Panc1 (cell line): ENCODE measurements around the gene SIPA1L2. TPM values are rescaled to one million over a fixed set of nuclear protein-coding genes. Genes with fewer than 3 reads are reported as not detected.

Source experiments
- ATAC-seq: fragments of 200-7000 bp; cut with Tn5 transposase; 2 replicates; pipeline ENCODE4 v1.9.1; 2020; ENCODE audit warnings: mild to moderate bottlenecking, moderate library complexity
- BruUV-seq: library from RNA; stranded (reverse); fragments of 400-500 nt; replicated peaks from 2 replicates; lab custom pipeline; 2021; lab: Mats Ljungman, UMichigan
- CTCF ChIA-PET: fragments of 300-600 bp; sonication (Branson Sonifier 250); formaldehyde crosslinking; loops from one replicate; lab custom pipeline; 2022; ENCODE audit warnings: antibody characterized with exemption; lab: Charles Lee
- POLR2A ChIA-PET: fragments of 300-600 bp; sonication (Branson Sonifier 250); formaldehyde crosslinking; loops from one replicate; lab custom pipeline; 2022; ENCODE audit warnings: antibody characterized with exemption; lab: Charles Lee
- DNase-seq: peaks from one replicate; pipeline ENCODE4 v3.0.0-alpha.2; 2010; ENCODE audit warnings: low read depth, low spot score
- H3K27ac ChIP-seq: 2 replicates; pipeline ENCODE4 v1.5.1; 2011; ENCODE audit warnings: mild to moderate bottlenecking, low read length, inconsistent platforms
- H3K27me3 ChIP-seq: fragments of 200-500 bp; sonication (Bioruptor generic); 2 replicates; pipeline ENCODE4 v1.6.0; 2014; ENCODE audit warnings: low read length, inconsistent platforms; ENCODE audit not compliant: control insufficient read depth, insufficient read depth
- H3K36me3 ChIP-seq: fragments of 200-500 bp; sonication (Bioruptor generic); 2 replicates; pipeline ENCODE4 v1.5.1; 2014; ENCODE audit warnings: inconsistent platforms, mild to moderate bottlenecking, low read length, moderate library complexity; ENCODE audit not compliant: control insufficient read depth, insufficient read depth
- H3K4me1 ChIP-seq: 2 replicates; pipeline ENCODE4 v1.5.1; 2011; ENCODE audit warnings: inconsistent platforms, mild to moderate bottlenecking, low read length, moderate library complexity; ENCODE audit not compliant: control insufficient read depth, insufficient read depth
- H3K4me3 ChIP-seq, 2 experiments: 2 replicates each; pipeline ENCODE4 v1.5.1; 2011 to 2012; ENCODE audit warnings: low read depth in 2 of 2, low read length in 2 of 2, mild to moderate bottlenecking in 2 of 2, inconsistent platforms in 1 of 2, moderate library complexity in 1 of 2
- H3K9me3 ChIP-seq: fragments of 200-500 bp; sonication (Bioruptor generic); 2 replicates; pipeline ENCODE4 v1.5.1; 2014; ENCODE audit warnings: low read depth, mild to moderate bottlenecking, inconsistent platforms, low read length, moderate library complexity; ENCODE audit not compliant: control insufficient read depth, insufficient read depth
- POLR2AphosphoS5 ChIP-seq: IDR thresholded peaks from 2 replicates; pipeline ENCODE4 v1.6.1; 2012; ENCODE audit warnings: mild to moderate bottlenecking, low read depth, low read length, moderate library complexity
- SIN3A ChIP-seq: IDR thresholded peaks from 2 replicates; pipeline ENCODE4 v1.6.1; 2012; ENCODE audit warnings: low read depth, mild to moderate bottlenecking, low read length, moderate library complexity, borderline replicate concordance; ENCODE audit not compliant: insufficient read depth
- TCF7L2 ChIP-seq: IDR thresholded peaks from 2 replicates; pipeline ENCODE4 v1.6.1; 2011; ENCODE audit warnings: mild to moderate bottlenecking, low read depth, low read length, inconsistent platforms
- in situ Hi-C: cut with HindIII; loops from 2 replicates; pipeline ENCODE4 v1.10.0; 2016; ENCODE audit warnings: low sequenced_read_pairs, low pct_unique_long_range_greater_than_20kb
- intact Hi-C: fragments of 100-400 bp; cut with micrococcal nuclease; formaldehyde crosslinking; loops from one replicate; pipeline ENCODE4 v1.10.0; 2022; ENCODE audit not compliant: unreplicated experiment
- total RNA-seq: library from RNA; stranded (reverse); gene quantifications from one replicate; pipeline ENCODE4 v1.2.1, GENCODE V29; 2021; ENCODE audit not compliant: unreplicated experiment
- TF ChIP-seq, protein P1 (sequence below), 2 experiments: IDR thresholded peaks; 2 replicates each; pipeline ENCODE4 v1.6.1; 2011 to 2012; ENCODE audit warnings: low read depth in 2 of 2, control low read depth in 1 of 2, low read length in 1 of 2, mild to moderate bottlenecking in 1 of 2, moderate library complexity in 1 of 2; ENCODE audit not compliant: insufficient read depth in 1 of 2
- TF ChIP-seq, protein P2 (sequence below): fragments of 450-650 bp; IDR thresholded peaks from 2 replicates; pipeline ENCODE4 v1.5.1; 2017; ENCODE audit warnings: mild to moderate bottlenecking

The SIPA1L2 gene
- total RNA-seq, 1 experiment from 2014 or later: 5.2 TPM

DNA sequence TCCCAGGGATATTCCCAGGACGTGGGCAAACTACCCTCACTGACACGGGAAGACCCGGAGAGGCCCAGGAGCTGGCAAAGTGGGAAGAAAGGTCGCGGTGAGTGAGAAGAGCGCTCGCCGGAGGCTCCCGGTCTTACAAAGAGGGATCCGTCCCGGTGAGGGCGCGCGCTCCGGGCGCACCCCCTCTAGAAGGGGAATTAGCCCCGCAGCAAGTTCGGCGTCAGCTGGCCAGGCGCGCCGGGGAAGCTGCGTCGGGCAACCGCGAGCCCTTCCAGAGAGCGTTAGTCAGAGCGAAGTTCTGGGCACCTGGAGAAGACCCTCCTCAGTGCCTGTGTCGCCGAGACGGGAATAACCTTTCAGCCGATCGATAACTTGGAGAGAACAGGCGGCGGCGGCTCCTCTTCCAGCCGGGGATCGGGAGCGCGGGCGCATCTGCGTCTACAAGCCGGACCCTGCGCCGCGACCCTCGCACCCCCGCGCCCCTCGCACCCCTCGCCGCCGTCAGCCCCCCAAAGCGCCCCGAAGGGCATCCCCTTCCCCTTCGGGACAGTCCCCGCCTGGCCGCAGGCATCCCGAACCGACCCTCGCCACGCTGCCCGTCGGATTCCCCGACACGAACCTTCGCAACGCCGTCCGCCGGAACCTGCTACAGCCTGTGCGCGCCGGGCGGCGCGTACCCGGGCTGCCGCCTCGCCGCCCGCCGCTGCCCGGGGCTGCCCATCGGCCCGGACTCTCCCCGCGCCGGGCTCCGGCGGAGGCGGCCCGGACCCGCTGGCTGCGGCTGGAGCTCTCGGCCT is 485 bp downstream of the SIPA1L2 start:
- POLR2A ChIA-PET: no interaction called here
- H3K27me3 ChIP-seq: peaks cover 21% of the 10 kb centered on the region
- H3K36me3 ChIP-seq: no peaks in the 10 kb centered on the region; the same call in 1 of the 2 replicates
- CTCF ChIA-PET: interaction anchor here (0.5 kb wide), 1 partner anchor 987 kb away, joined by 3 read pairs; no protein-coding TSS in a partner anchor
- intact Hi-C loops (loop anchor here (1.0 to 10.0 kb wide), 5 partner anchors 125 to 763 kb away; no protein-coding TSS in a partner anchor), in situ Hi-C loops (no loop called here)
- no TSS peak for BruUV-seq
- ATAC-seq: peak; percentile 74
- H3K27ac ChIP-seq: no peak overlapping the region
- DNase-seq: no peak
- H3K4me3 ChIP-seq: peak overlapping the region; percentile 57 to 83
- H3K4me1 ChIP-seq: no peaks in the 10 kb centered on the region; the same call in none of the 2 replicates
- TF ChIP-seq, protein P1, sequence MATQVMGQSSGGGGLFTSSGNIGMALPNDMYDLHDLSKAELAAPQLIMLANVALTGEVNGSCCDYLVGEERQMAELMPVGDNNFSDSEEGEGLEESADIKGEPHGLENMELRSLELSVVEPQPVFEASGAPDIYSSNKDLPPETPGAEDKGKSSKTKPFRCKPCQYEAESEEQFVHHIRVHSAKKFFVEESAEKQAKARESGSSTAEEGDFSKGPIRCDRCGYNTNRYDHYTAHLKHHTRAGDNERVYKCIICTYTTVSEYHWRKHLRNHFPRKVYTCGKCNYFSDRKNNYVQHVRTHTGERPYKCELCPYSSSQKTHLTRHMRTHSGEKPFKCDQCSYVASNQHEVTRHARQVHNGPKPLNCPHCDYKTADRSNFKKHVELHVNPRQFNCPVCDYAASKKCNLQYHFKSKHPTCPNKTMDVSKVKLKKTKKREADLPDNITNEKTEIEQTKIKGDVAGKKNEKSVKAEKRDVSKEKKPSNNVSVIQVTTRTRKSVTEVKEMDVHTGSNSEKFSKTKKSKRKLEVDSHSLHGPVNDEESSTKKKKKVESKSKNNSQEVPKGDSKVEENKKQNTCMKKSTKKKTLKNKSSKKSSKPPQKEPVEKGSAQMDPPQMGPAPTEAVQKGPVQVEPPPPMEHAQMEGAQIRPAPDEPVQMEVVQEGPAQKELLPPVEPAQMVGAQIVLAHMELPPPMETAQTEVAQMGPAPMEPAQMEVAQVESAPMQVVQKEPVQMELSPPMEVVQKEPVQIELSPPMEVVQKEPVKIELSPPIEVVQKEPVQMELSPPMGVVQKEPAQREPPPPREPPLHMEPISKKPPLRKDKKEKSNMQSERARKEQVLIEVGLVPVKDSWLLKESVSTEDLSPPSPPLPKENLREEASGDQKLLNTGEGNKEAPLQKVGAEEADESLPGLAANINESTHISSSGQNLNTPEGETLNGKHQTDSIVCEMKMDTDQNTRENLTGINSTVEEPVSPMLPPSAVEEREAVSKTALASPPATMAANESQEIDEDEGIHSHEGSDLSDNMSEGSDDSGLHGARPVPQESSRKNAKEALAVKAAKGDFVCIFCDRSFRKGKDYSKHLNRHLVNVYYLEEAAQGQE (IDR thresholded peaks at IDR 0.05; ENCODE audit: insufficient read depth in 1 of 2, low read depth in 2 of 2, low read length in 1 of 2): no peak
- TF ChIP-seq POLR2AphosphoS5 (no peak), TCF7L2 (no peak), SIN3A (no peak)
- TF ChIP-seq, protein P2, sequence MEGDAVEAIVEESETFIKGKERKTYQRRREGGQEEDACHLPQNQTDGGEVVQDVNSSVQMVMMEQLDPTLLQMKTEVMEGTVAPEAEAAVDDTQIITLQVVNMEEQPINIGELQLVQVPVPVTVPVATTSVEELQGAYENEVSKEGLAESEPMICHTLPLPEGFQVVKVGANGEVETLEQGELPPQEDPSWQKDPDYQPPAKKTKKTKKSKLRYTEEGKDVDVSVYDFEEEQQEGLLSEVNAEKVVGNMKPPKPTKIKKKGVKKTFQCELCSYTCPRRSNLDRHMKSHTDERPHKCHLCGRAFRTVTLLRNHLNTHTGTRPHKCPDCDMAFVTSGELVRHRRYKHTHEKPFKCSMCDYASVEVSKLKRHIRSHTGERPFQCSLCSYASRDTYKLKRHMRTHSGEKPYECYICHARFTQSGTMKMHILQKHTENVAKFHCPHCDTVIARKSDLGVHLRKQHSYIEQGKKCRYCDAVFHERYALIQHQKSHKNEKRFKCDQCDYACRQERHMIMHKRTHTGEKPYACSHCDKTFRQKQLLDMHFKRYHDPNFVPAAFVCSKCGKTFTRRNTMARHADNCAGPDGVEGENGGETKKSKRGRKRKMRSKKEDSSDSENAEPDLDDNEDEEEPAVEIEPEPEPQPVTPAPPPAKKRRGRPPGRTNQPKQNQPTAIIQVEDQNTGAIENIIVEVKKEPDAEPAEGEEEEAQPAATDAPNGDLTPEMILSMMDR: no peak
- no peaks in the 10 kb centered on the region for H3K9me3 ChIP-seq

DNA sequence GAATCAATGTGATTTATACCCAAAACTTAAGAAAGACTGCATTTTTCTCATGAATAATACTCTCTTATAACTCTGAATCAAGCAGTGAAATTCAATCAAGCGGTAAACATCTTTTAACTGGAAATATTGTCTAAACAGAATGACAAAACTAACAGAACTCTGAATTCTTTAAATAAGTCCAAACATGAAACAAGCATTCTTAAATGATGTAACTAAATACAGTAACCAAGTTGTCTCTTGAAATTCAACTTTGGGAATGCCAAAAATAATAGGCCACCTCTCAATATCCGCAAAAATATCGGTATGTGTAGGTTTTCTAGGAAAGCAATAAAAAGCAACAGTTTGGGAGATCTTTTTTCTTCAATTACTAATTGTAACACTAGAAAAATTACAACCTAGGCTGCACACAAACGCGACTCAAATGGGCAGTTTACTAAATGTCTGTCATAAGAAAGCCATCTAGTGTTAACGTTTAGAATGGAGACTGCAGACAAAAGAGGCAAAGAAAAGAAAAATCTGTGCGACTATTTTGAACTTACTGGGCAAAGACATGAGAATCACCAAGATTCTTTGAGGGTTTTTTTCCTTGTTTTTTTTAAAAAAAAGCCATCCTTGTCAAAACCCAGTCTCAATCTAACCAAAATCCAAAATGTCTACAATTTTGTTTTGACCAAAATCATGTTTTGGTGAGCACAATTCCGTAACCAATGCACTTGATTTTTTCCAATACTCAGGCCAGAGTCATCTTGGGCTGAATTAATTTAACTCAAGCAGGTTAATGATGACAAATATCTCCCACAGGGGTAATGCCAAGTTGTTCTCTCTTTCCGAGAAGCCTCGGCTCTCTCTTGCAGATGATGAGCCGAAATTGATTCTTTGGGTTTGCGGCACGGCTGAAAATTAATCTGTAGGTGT is 1.3 kb downstream of the SIPA1L2 start:
- POLR2A ChIA-PET: no interaction called here
- no peak overlapping the region for H3K27ac ChIP-seq
- no peak for DNase-seq

More for the DNA sequence above, 1.3 kb downstream of the SIPA1L2 start:
- in situ Hi-C loops (no loop called here), intact Hi-C loops (loop anchor here (2.0 to 10.0 kb wide), 2 partner anchors 124 to 762 kb away; no protein-coding TSS in a partner anchor)
- no peak for ATAC-seq
- CTCF ChIA-PET: no interaction called here
- H3K36me3 ChIP-seq: no peaks in the 10 kb centered on the region; the same call in 1 of the 2 replicates
- H3K4me1 ChIP-seq: peaks cover 5% of the 10 kb centered on the region
- H3K4me3 ChIP-seq: peak overlapping the region; percentile 57 to 83
- no peaks in the 10 kb centered on the region for H3K9me3 ChIP-seq
- no TSS peak for BruUV-seq
- H3K27me3 ChIP-seq: peaks cover 21% of the 10 kb centered on the region
- TF ChIP-seq, protein P2: peak; percentile 22; the same call in 1 of the 2 replicates
- TF ChIP-seq, protein P1 (IDR thresholded peaks at IDR 0.05; ENCODE audit: insufficient read depth in 1 of 2, low read depth in 2 of 2, low read length in 1 of 2): no peak
